ENCODE measurements around the gene MAP7. TPM values are rescaled to one million over a fixed set of nuclear protein-coding genes. Genes with fewer than 3 reads are reported as not detected.

The MAP7 gene
- total and polyA plus RNA-seq, 9 of the 15 experiments (the other 6 are each of a cell fraction or from before 2014, with no cell fraction given): 0.76 to 7.7 (median 3.9) TPM

DNA sequence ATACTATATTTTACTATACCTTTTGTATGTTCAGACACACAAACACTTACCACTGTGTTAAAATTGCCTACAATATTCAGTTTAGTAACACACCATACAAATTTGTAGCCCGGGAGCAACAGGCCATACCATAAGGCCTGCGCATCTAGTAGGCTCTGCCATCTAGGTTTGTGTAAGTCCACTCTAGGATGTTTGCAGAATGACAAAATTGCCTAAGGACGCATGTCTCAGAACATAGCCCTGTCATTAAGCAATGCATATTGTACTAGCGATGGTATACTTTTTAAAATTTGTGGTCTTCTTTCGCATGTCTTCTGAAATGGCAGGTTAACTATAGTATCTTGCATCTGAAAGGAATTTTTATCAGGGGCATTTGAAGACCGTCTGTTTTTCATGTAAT lies 26.6 kb upstream of the MAP7 start:
- no peaks in the 10 kb centered on the region for H3K4me1 ChIP-seq (replicated peaks in 1 of 2; ENCODE audit: control insufficient read depth in 2 of 2, insufficient read depth in 2 of 2, low read length in 2 of 2)
- DNase-seq (ENCODE audit: extremely low read depth in 1 of 4, low spot score in 3 of 4) (no peak), FAIRE-seq (no peak), ATAC-seq (no peak)
- ChIA-PET CTCF (ENCODE audit: low intra/inter-chr PET ratio) (no interaction called here), POLR2A (no interaction called here)
- intact Hi-C loops (cut with micrococcal nuclease): no loop called here
- H4K20me1 ChIP-seq (replicated peaks; ENCODE audit: control insufficient read depth, insufficient read depth, low read length): no peaks in the 10 kb centered on the region
- no peak overlapping the region for H3K9ac ChIP-seq (ENCODE audit: insufficient read depth in 1 of 2, low read depth in 2 of 2, low read length in 2 of 2)
- no peak overlapping the region for H3K27ac ChIP-seq (ENCODE audit: extremely low read depth, low read depth, low read length)
- TF ChIP-seq, protein P1, sequence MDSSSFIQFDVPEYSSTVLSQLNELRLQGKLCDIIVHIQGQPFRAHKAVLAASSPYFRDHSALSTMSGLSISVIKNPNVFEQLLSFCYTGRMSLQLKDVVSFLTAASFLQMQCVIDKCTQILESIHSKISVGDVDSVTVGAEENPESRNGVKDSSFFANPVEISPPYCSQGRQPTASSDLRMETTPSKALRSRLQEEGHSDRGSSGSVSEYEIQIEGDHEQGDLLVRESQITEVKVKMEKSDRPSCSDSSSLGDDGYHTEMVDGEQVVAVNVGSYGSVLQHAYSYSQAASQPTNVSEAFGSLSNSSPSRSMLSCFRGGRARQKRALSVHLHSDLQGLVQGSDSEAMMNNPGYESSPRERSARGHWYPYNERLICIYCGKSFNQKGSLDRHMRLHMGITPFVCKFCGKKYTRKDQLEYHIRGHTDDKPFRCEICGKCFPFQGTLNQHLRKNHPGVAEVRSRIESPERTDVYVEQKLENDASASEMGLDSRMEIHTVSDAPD (CRISPR knock-in tag; IDR thresholded peaks at IDR 0.05): no peak
- no peaks in the 10 kb centered on the region for H3K79me2 ChIP-seq (ENCODE audit: control insufficient read depth, insufficient read depth, low read length)
- no peak overlapping the region for H3K4me3 ChIP-seq
- H3K9me3 ChIP-seq (replicated peaks; ENCODE audit: control insufficient read depth, insufficient read depth, low read depth, low read length): no peaks in the 10 kb centered on the region
- H3K4me2 ChIP-seq (ENCODE audit: insufficient read depth, low read length): no peak overlapping the region
- no peaks in the 10 kb centered on the region for H3K27me3 ChIP-seq (ENCODE audit: control insufficient read depth in 2 of 2, insufficient read depth in 2 of 2, low read length in 2 of 2)
- BruUV-seq (replicated peaks): no TSS peak
- 45% methylated on average over 6 of the region's 6 CpGs for WGBS (ENCODE audit: insufficient coverage, low coverage, missing lambda C conversion rate)
- no peaks in the 10 kb centered on the region for H3K9me1 ChIP-seq (ENCODE audit: control insufficient read depth, insufficient read depth, low read length)
- in situ Hi-C loops (cut with MboI): no loop called here
- H2AFZ ChIP-seq (ENCODE audit: low read depth, low read length): no peak overlapping the region
- peaks cover 30% of the 10 kb centered on the region for H3K36me3 ChIP-seq (ENCODE audit: control insufficient read depth, insufficient read depth, low read length)

DNA sequence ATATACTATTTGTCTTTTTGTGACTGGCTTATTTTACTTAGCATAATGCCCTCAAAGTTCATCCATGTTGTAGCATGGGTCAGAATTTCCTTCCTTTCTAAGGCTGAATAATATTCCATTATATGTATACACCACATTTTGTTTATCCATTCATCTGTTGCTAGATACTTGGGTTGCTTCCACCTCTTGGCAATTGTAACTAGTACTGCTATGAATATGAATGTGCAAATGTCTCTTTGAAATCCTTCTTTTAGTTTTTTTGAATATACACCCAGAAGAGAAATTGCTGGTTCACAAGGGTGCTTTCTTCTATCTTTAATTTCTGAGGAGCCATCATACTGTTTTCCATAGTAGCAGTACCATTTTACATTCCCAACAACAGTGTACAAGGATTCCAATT lies 21.3 kb upstream of the MAP7 start:
- no peak overlapping the region for H3K4me3 ChIP-seq
- no peak overlapping the region for H3K27ac ChIP-seq (ENCODE audit: extremely low read depth, low read depth, low read length)
- peaks cover 19% of the 10 kb centered on the region for H3K36me3 ChIP-seq (ENCODE audit: control insufficient read depth, insufficient read depth, low read length)
- ChIA-PET POLR2A (no interaction called here), CTCF (ENCODE audit: low intra/inter-chr PET ratio) (no interaction called here)
- peaks cover 0 to 10% of the 10 kb centered on the region in 2 experiments; a peak in 3 of 5 replicates for H3K4me1 ChIP-seq (replicated peaks in 1 of 2; ENCODE audit: control insufficient read depth in 2 of 2, insufficient read depth in 2 of 2, low read length in 2 of 2)
- no TSS peak for BruUV-seq (replicated peaks)
- in situ Hi-C loops (cut with MboI) (no loop called here), intact Hi-C loops (cut with micrococcal nuclease) (no loop called here)
- H4K20me1 ChIP-seq (replicated peaks; ENCODE audit: control insufficient read depth, insufficient read depth, low read length): no peaks in the 10 kb centered on the region
- H3K4me2 ChIP-seq (ENCODE audit: insufficient read depth, low read length): no peak overlapping the region
- H3K79me2 ChIP-seq (ENCODE audit: control insufficient read depth, insufficient read depth, low read length): no peaks in the 10 kb centered on the region
- H3K27me3 ChIP-seq (ENCODE audit: control insufficient read depth in 2 of 2, insufficient read depth in 2 of 2, low read length in 2 of 2): no peaks in the 10 kb centered on the region
- ATAC-seq: no peak
- no peak overlapping the region for H3K9ac ChIP-seq (ENCODE audit: insufficient read depth in 1 of 2, low read depth in 2 of 2, low read length in 2 of 2)
- H2AFZ ChIP-seq (ENCODE audit: low read depth, low read length): no peak overlapping the region
- H3K9me1 ChIP-seq (ENCODE audit: control insufficient read depth, insufficient read depth, low read length): no peaks in the 10 kb centered on the region
- no peak for DNase-seq (ENCODE audit: extremely low read depth in 1 of 4, low spot score in 3 of 4)
- H3K9me3 ChIP-seq (replicated peaks; ENCODE audit: control insufficient read depth, insufficient read depth, low read depth, low read length): peaks cover 5% of the 10 kb centered on the region
- FAIRE-seq: no peak
- TF ChIP-seq POLR2H (tag; IDR thresholded peaks at IDR 0.05; ENCODE audit: low read depth) (no peak), RBM22 (IDR thresholded peaks at IDR 0.05; ENCODE audit: low read depth, low read length, poor library complexity, severe bottlenecking) (no peak), CBX1 (IDR thresholded peaks at IDR 0.05; ENCODE audit: low read depth) (no peak), ZNF589 (CRISPR knock-in tag; IDR thresholded peaks at IDR 0.05; ENCODE audit: low read depth) (no peak), ZZZ3 (IDR thresholded peaks at IDR 0.05) (no peak)
- TF ChIP-seq, protein P2, sequence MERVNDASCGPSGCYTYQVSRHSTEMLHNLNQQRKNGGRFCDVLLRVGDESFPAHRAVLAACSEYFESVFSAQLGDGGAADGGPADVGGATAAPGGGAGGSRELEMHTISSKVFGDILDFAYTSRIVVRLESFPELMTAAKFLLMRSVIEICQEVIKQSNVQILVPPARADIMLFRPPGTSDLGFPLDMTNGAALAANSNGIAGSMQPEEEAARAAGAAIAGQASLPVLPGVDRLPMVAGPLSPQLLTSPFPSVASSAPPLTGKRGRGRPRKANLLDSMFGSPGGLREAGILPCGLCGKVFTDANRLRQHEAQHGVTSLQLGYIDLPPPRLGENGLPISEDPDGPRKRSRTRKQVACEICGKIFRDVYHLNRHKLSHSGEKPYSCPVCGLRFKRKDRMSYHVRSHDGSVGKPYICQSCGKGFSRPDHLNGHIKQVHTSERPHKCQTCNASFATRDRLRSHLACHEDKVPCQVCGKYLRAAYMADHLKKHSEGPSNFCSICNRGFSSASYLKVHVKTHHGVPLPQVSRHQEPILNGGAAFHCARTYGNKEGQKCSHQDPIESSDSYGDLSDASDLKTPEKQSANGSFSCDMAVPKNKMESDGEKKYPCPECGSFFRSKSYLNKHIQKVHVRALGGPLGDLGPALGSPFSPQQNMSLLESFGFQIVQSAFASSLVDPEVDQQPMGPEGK (CRISPR knock-in tag; IDR thresholded peaks at IDR 0.05; ENCODE audit: borderline replicate concordance): no peak
